Activated T-cell treated with anti-CD3 and anti-CD28 coated beads for 48 hours (primary cell): ENCODE measurements around the gene IKZF1.
A peak's percentile ranks its signal among the peaks of the same experiment; 100 is the strongest.

Source experiments
- DNase-seq: peaks from one replicate; pipeline ENCODE4 v3.0.0-alpha.2; 2020; ENCODE audit warnings: low read depth

Gene IKZF1

GRCh38 chr7:50304129-50304910, at the start of gene IKZF1:
Gene IKZF1, plus strand, starts transcription at chr7:50304716. Its CDS starts 14,346 bp downstream, at chr7:50319062.
- DNase-seq = peak; percentile 71

- DNase-seq = no peak
Measured at GRCh38 chr7:50261593-50261992, 42.9 kb upstream of the IKZF1 start.

- no peak for DNase-seq
Measured at GRCh38 chr7:50262446-50262845, 42.1 kb upstream of the IKZF1 start.

DNA sequence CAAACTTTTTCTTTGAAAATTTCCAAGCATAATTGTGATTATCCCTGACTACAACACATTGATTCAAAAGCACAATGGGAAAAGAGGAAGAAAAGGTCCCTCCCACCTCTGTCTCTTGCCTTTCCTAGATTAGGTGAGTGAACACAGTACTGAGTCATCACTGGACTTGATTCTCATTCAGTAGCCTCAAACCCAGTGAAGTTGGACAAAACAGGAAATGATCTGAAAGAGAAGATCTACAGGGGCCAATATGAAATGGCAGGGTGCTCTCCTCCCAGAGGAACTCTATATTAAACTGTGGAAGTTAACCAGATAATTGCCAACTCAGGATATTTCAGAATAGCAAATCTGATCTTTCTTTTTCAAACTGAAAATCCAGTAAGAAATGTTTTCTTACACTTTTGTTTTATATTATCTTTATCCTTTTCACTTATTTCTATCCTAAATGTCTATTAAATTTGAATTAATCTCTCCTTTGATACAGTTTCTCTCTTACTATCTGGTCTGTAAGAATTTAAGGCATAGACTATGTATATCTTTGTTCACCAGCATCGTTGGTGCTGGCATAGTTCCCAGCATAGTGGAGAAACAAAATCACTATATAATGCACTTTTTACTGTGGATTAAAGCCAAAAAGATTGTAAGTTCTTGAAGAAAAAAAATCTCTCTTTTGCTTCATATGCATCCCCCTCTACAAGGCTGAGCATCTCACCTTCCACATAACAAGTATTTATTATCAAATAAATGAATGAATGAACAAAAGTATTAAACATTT, 41.4 kb upstream of the IKZF1 start:
- no peak for DNase-seq

GRCh38 chr7:50264908-50265307, 39.6 kb upstream of the IKZF1 start:
- no peak for DNase-seq

DNA sequence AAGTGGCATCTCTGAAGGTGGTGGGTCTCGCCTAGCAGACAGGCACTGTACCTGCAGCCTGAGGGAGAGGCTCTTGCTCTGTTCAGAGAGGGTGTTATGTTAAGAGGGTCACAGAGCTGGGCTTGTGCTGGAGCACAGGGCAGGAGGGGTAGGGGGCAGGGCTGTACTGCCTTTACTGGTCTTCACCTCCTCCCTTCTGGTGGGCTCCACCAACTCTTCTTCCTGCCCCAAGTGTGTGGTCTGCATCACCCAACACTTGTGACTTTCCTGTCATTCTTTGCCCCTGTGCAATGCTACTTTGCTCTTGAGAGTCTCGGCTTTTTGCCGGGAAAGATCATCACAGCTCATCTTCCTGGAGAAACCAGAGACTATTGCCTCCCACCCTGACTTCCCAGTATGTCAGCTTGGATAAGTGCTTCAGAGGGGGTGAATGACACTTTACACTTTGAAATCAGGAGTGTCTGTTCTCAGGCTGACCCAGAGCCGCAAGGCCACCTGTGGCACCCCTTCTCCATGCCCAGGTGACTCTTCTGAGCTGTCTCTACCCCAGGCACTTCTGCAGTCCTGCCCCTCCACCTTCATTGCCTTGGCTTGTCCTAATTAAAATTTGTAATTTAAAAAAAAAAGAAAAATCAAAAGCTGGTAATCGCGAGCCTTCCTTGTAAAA, 38.4 kb upstream of the IKZF1 start:
- no peak for DNase-seq

GRCh38 chr7:50266635-50267386, 37.7 kb upstream of the IKZF1 start:
- DNase-seq = peak; percentile 71

- no peak for DNase-seq
Measured at GRCh38 chr7:50267525-50268041, 36.9 kb upstream of the IKZF1 start.

GRCh38 chr7:50268223-50268622, 36.3 kb upstream of the IKZF1 start:
- DNase-seq = no peak

DNA sequence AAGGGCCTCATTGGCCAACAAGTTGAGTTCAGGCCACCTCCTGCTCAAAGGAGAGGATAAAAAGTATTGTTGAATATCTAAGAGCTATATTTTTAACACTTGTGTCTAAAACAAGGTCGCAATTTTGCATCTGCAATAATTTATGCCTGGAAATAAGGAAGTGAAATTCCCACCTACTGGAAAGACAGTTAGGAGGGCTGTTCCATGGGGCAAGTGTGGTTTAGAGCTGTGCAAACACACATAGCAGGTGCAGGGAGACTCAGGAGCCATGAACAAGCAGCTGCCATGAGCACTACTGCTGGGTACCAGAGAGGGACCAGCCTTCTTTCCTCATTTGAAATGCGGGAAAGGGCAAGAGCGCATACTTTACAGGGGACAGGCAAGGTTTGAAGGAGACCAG, 35.5 kb upstream of the IKZF1 start:
- DNase-seq = no peak

GRCh38 chr7:50270531-50271018, 33.9 kb upstream of the IKZF1 start:
- DNase-seq = no peak

- DNase-seq = no peak
Measured at GRCh38 chr7:50272808-50273207, 31.7 kb upstream of the IKZF1 start.

- DNase-seq = no peak
Measured at GRCh38 chr7:50273301-50273700, 31.2 kb upstream of the IKZF1 start.

- no peak for DNase-seq
Measured at GRCh38 chr7:50273870-50274269, 30.6 kb upstream of the IKZF1 start.

- no peak for DNase-seq
Measured at GRCh38 chr7:50274361-50274760, 30.2 kb upstream of the IKZF1 start.

DNA sequence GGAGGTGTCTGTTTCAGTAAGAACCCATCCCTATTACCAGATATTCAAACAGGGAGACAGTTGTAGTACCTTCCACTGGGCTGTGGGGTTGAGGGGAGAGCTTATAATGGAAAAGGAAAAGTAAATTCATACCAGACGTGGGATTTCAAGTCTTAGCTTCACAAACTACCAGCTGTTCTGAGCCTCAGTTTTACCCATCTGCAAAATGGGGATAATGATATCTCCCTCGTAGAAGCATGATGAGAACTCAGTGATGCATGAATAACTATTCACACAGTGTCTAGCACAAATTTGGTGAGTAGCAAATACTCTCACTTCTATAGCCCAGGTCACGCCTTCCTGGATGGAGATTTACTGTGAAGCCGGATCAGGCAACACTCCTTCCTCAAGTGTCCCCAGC, 29.1 kb upstream of the IKZF1 start:
- no peak for DNase-seq

- DNase-seq = no peak
Measured at GRCh38 chr7:50276483-50276882, 28.0 kb upstream of the IKZF1 start.

DNA sequence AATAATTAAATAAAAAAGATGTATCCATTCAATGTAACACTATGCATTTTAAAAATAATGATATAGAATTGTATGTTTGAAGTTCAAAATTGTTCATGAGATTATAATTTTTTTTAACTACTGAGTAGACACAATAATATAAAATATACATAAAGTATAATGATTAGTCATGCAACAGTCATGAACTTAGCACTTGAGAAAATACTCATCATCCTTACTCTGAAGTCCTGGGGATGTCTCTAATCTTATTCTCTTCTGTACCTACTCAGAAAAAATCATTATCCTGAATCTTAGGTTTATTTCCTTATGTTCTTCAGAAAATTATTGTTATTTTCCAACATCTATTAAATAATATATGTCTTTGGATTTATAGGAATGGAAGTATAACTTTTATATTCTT, 26.4 kb upstream of the IKZF1 start:
- no peak for DNase-seq

GRCh38 chr7:50281680-50282445, 22.7 kb upstream of the IKZF1 start:
- no peak for DNase-seq

DNA sequence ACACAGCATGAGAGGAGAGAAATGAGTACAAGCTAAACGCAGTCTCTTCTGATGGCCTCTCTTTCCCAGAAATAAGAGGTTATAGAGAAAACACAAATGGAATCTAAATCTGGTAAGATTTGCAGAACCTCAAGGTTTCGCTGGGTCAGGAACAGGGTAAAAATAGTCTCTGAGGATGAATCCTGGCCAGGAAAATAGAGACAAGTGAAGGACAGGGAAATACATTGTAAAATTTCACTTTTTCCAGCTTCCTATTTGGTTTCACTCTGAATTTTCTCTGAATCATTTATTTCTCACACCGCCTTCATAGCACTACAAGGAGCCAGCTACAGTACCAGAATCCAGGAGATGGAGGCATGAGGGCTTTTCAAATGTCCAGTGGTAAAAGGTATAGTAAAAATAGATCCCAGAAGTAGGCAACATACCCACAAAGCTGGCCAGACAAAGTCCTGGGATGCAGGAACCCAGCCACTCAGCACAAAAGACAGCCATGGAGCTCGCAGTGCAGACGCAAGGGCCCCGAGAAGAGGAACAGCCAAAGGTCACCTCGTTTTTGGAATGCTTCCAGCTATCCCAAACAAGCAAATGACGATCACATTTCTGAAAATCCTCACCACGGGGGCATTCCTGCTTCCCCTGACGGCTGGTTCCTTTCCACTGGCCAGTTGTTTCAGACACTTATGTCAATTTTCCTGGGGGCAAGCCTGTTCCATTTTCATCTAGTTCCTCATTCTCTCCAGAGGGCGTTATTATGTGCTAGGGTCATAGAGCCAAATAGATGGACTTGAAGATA, 21.5 kb upstream of the IKZF1 start:
- no peak for DNase-seq
